ENCODE measurements around the gene EGR2.

- TF ChIP-seq CTCF (conservative IDR thresholded peaks at IDR 0.05), result no peak
- TF ChIP-seq ZFX (IDR thresholded peaks at IDR 0.05), result no peak
These were observed 50.4 kb downstream of the EGR2 start for GRCh38 chr10:62765726-62766125.

All from C4-2B (cell line).